ENCODE measurements around the gene DSTN. TPM values are rescaled to one million over a fixed set of nuclear protein-coding genes. Genes with fewer than 3 reads are reported as not detected.

Gene DSTN
- total and polyA plus RNA-seq, 2 donors (not counting 1 experiment from before 2014, with no cell fraction given), result 6.6 to 13.4 TPM

DNA sequence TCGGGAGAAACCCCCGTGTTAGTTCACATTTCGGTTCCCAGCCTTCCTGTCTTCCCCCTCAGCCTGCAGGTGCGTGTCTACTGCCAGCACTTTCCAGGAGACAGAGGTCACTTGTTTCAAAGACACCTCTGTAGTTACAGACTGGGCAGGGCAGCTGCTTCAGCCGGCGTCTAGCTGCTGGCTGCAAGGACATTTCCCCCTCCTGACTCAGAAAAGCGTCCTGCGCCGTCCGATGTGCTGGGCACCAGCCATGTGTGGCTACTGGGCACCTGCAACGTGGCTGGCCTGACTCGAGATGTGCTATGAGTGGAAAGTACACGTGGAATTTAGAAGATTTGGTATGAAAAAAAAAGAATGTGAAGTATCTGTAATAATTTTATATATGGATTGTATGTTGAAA, 74.6 kb downstream of the DSTN start:
- H3K27me3 Mint-ChIP-seq, result no peaks in the 10 kb centered on the region
- TF ChIP-seq CTCF (IDR thresholded peaks at IDR 0.05), result no peak
- no peak for TF ChIP-seq EZH2 (IDR thresholded peaks at IDR 0.05; ENCODE audit: borderline replicate concordance, insufficient read depth, low read depth, low read length, poor library complexity, severe bottlenecking)

DNA sequence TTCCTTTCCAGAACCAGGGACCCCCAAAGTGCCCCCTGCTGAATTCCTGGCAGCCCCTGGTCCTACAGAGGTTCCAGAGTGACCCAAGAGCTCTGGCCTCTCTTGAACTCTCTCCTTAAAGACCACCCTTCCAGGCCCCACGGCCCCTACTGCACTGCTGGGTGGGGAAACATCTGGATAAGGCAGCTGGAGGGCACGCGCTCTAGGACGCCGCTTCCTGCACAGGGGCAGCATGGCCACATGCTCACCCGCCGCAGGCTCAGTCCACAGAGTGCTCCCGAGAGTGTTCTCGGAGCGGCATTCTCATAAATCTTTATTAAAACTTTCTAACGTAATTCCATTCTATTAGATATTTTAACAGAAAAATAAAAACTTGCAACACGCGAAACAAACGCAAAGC, 75.1 kb downstream of the DSTN start:
- peaks cover 0 to 11% of the 10 kb centered on the region in 2 experiments for H3K36me3 ChIP-seq (replicated peaks in 1 of 2; ENCODE audit: control extremely low read depth in 1 of 2, control insufficient read depth in 1 of 2, extremely low read depth in 1 of 2, insufficient read depth in 2 of 2, low read length in 1 of 2)
- H4K20me1 ChIP-seq (ENCODE audit: control insufficient read depth, insufficient read depth, low read length, poor library complexity, severe bottlenecking), result no peaks in the 10 kb centered on the region
- Mint-ChIP-seq H3K4me3 (no peak overlapping the region), H3K27ac (no peak overlapping the region), H3K4me1 (peaks cover 23% of the 10 kb centered on the region), H3K27me3 (no peaks in the 10 kb centered on the region), H3K9me3 (ENCODE audit: insufficient read depth) (no peaks in the 10 kb centered on the region)
- POLR2A ChIA-PET, result no interaction called here
- H3K9ac ChIP-seq (ENCODE audit: low read length), result no peak overlapping the region
- H3K27me3 ChIP-seq (replicated peaks in 1 of 4; ENCODE audit: control extremely low read depth in 1 of 4, control insufficient read depth in 3 of 4, insufficient read depth in 4 of 4, low read length in 3 of 4), result no peaks in the 10 kb centered on the region
- no peak for TF ChIP-seq EZH2 (IDR thresholded peaks at IDR 0.05; ENCODE audit: borderline replicate concordance, insufficient read depth, low read depth, low read length, poor library complexity, severe bottlenecking)
- TF ChIP-seq CTCF (IDR thresholded peaks at IDR 0.05), result no peak
- ATAC-seq (ENCODE audit: low read depth), result no peak
- CTCF ChIA-PET, result no interaction called here
- WGBS (ENCODE audit: insufficient coverage), result 93% methylated on average over 14 of the region's 14 CpGs
- H3K4me1 ChIP-seq (ENCODE audit: control insufficient read depth in 2 of 2, insufficient read depth in 2 of 2, low read length in 2 of 2), result peaks cover 12 to 25% of the 10 kb centered on the region in 2 donors
- H3K79me2 ChIP-seq (ENCODE audit: control insufficient read depth, insufficient read depth, low read length), result peaks cover 19% of the 10 kb centered on the region
- no peak overlapping the region for H3K4me3 ChIP-seq (ENCODE audit: control extremely low read depth in 1 of 5, extremely low read depth in 1 of 5, insufficient read depth in 1 of 5, low read depth in 2 of 5, low read length in 4 of 5)
- no peaks in the 10 kb centered on the region for H3K9me3 ChIP-seq (ENCODE audit: control extremely low read depth in 1 of 3, control insufficient read depth in 2 of 3, insufficient read depth in 1 of 3, low read length in 2 of 3)
- no peak overlapping the region for H2AFZ ChIP-seq (ENCODE audit: insufficient read depth, low read depth, low read length, poor library complexity, severe bottlenecking)
- no peak overlapping the region for H3K27ac ChIP-seq (ENCODE audit: low read length in 2 of 2)
- DNase-seq, result no peak
- no peak overlapping the region for H3K4me2 ChIP-seq (replicated peaks; ENCODE audit: low read depth, low read length, poor library complexity, severe bottlenecking)
- intact Hi-C loops (cut with micrococcal nuclease), result loop anchor here (10.0 kb wide), 1 partner anchor 140 kb away; no protein-coding TSS in a partner anchor

More for the DNA sequence above, 74.6 kb downstream of the DSTN start:
- Histone ChIP-seq H3K79me2 (ENCODE audit: control insufficient read depth, insufficient read depth, low read length) (peaks cover 19% of the 10 kb centered on the region), H3K27me3 (replicated peaks in 1 of 4; ENCODE audit: control extremely low read depth in 1 of 4, control insufficient read depth in 3 of 4, insufficient read depth in 4 of 4, low read length in 3 of 4) (no peaks in the 10 kb centered on the region), H4K20me1 (ENCODE audit: control insufficient read depth, insufficient read depth, low read length, poor library complexity, severe bottlenecking) (no peaks in the 10 kb centered on the region), H3K27ac (ENCODE audit: low read length in 2 of 2) (no peak overlapping the region), H3K9ac (ENCODE audit: low read length) (no peak overlapping the region), H3K4me2 (replicated peaks; ENCODE audit: low read depth, low read length, poor library complexity, severe bottlenecking) (no peak overlapping the region), H3K4me3 (ENCODE audit: control extremely low read depth in 1 of 5, extremely low read depth in 1 of 5, insufficient read depth in 1 of 5, low read depth in 2 of 5, low read length in 4 of 5) (no peak overlapping the region), H3K36me3 (replicated peaks in 1 of 2; ENCODE audit: control extremely low read depth in 1 of 2, control insufficient read depth in 1 of 2, extremely low read depth in 1 of 2, insufficient read depth in 2 of 2, low read length in 1 of 2) (peaks cover 0 to 11% of the 10 kb centered on the region in 2 experiments), H3K4me1 (ENCODE audit: control insufficient read depth in 2 of 2, insufficient read depth in 2 of 2, low read length in 2 of 2) (peaks cover 12 to 25% of the 10 kb centered on the region in 2 donors), H2AFZ (ENCODE audit: insufficient read depth, low read depth, low read length, poor library complexity, severe bottlenecking) (no peak overlapping the region), H3K9me3 (ENCODE audit: control extremely low read depth in 1 of 3, control insufficient read depth in 2 of 3, insufficient read depth in 1 of 3, low read length in 2 of 3) (no peaks in the 10 kb centered on the region)
- WGBS (ENCODE audit: insufficient coverage), result 68% methylated on average over 13 of the region's 13 CpGs
- POLR2A ChIA-PET, result no interaction called here
- Mint-ChIP-seq H3K4me1 (peaks cover 23% of the 10 kb centered on the region), H3K27ac (no peak overlapping the region), H3K9me3 (ENCODE audit: insufficient read depth) (no peaks in the 10 kb centered on the region), H3K4me3 (no peak overlapping the region)
- no peak for ATAC-seq (ENCODE audit: low read depth)
- intact Hi-C loops (cut with micrococcal nuclease), result loop anchor here (10.0 kb wide), 1 partner anchor 140 kb away; no protein-coding TSS in a partner anchor
- no peak for DNase-seq
- CTCF ChIA-PET, result no interaction called here

All from B cell (primary cell).